PC-3 (cell line): ENCODE data around the gene R3HDM4. TPM values are rescaled to one million over a fixed set of nuclear protein-coding genes. Genes with fewer than 3 reads are reported as not detected.

Experiments
- ATAC-seq: fragments of 200-7000 bp; cut with Tn5 transposase; 2 replicates; pipeline ENCODE4 v1.9.1; 2020; ENCODE audit warnings: mild to moderate bottlenecking, moderate library complexity
- BruUV-seq: library from RNA; stranded (reverse); fragments of 400-500 nt; replicated peaks from 2 replicates; lab custom pipeline; 2021; lab: Mats Ljungman, UMichigan
- CTCF ChIA-PET: fragments of 300-600 bp; sonication (Branson Sonifier 250); formaldehyde crosslinking; loops from one replicate; lab custom pipeline; 2022; ENCODE audit warnings: antibody characterized with exemption; lab: Charles Lee
- POLR2A ChIA-PET: fragments of 300-600 bp; sonication (Branson Sonifier 250); formaldehyde crosslinking; loops from one replicate; lab custom pipeline; 2022; ENCODE audit warnings: antibody characterized with exemption; ENCODE audit not compliant: unreplicated experiment; lab: Charles Lee
- DNase-seq: peaks from one replicate; pipeline ENCODE4 v3.0.0-alpha.2; 2015
- H2AFZ ChIP-seq: fragments of 300-600 bp; sonication (generic); 2 replicates; pipeline ENCODE4 v1.6.0; 2016; ENCODE audit warnings: antibody characterized with exemption, low read length
- H3F3A ChIP-seq: fragments of 300-600 bp; sonication (generic); one replicate; pipeline ENCODE4 v1.6.0; 2017; ENCODE audit warnings: antibody characterized with exemption, low read length, control low read depth, mild to moderate bottlenecking; ENCODE audit not compliant: unreplicated experiment
- H3K27ac ChIP-seq: fragments of 300-600 bp; sonication (generic); 2 replicates; pipeline ENCODE4 v1.5.1; 2016; ENCODE audit warnings: mild to moderate bottlenecking, low read length
- H3K27me3 ChIP-seq: fragments of 300-600 bp; sonication (generic); 2 replicates; pipeline ENCODE4 v1.6.1; 2016; ENCODE audit warnings: low read length, mixed read lengths
- H3K36me3 ChIP-seq: fragments of 300-600 bp; sonication (generic); 2 replicates; pipeline ENCODE4 v1.6.1; 2016; ENCODE audit warnings: low read depth, mixed run types, low read length, mixed read lengths
- H3K4me1 ChIP-seq: fragments of 300-600 bp; sonication (generic); 2 replicates; pipeline ENCODE4 v1.5.1; 2016; ENCODE audit warnings: low read length; ENCODE audit not compliant: insufficient read depth
- H3K4me2 ChIP-seq: fragments of 300-600 bp; sonication (generic); 2 replicates; pipeline ENCODE4 v1.6.0; 2016; ENCODE audit warnings: low read length
- H3K4me3 ChIP-seq: fragments of 300-600 bp; sonication (generic); 2 replicates; pipeline ENCODE4 v1.5.1; 2016; ENCODE audit warnings: mild to moderate bottlenecking, low read length, mixed read lengths
- H3K79me2 ChIP-seq: fragments of 300-600 bp; sonication (generic); 2 replicates; pipeline ENCODE4 v1.6.1; 2017; ENCODE audit warnings: low read length, mixed read lengths
- H3K9ac ChIP-seq: fragments of 300-600 bp; sonication (generic); 2 replicates; pipeline ENCODE4 v1.6.0; 2016; ENCODE audit warnings: mild to moderate bottlenecking, low read length
- H3K9me2 ChIP-seq: fragments of 300-600 bp; sonication (generic); replicated peaks from 2 replicates; pipeline ENCODE4 v1.6.1; 2016; ENCODE audit warnings: mixed run types, low read length, mixed read lengths
- H3K9me3 ChIP-seq: fragments of 300-600 bp; sonication (generic); 2 replicates; pipeline ENCODE4 v1.6.1; 2016; ENCODE audit warnings: low read length, mixed read lengths
- H4K20me1 ChIP-seq: fragments of 300-600 bp; sonication (generic); 2 replicates; pipeline ENCODE4 v1.6.1; 2016; ENCODE audit warnings: low read length, mixed read lengths
- EZH2 ChIP-seq: fragments of 300-600 bp; sonication (generic); IDR thresholded peaks from one replicate; pipeline ENCODE4 v1.6.1; 2017; ENCODE audit warnings: antibody characterized with exemption, mild to moderate bottlenecking, low read length; ENCODE audit not compliant: unreplicated experiment
- EZH2phosphoT487 ChIP-seq: fragments of 300-600 bp; sonication (generic); IDR thresholded peaks from 2 replicates; pipeline ENCODE4 v1.6.1; 2018; ENCODE audit warnings: mild to moderate bottlenecking, antibody characterized with exemption, low read length, borderline replicate concordance
- intact Hi-C: fragments of 100-400 bp; cut with micrococcal nuclease; formaldehyde crosslinking; loops from 2 replicates; pipeline ENCODE4 v1.9.0; 2023
- total RNA-seq: library from RNA; depleted of rRNA; stranded (reverse); fragments of >200 nt; gene quantifications from 2 replicates; pipeline ENCODE4 v1.2.3, GENCODE V29; 2014
- TF ChIP-seq, protein P1 (sequence below): fragments of 300-600 bp; sonication (generic); conservative IDR thresholded peaks from 2 replicates; pipeline ENCODE4 v1.5.1; 2017; ENCODE audit warnings: antibody characterized with exemption, low read depth, mild to moderate bottlenecking, low read length

R3HDM4 gene
- total RNA-seq, 1 experiment from 2014 or later: 44.9 TPM

- Histone ChIP-seq H3K4me3 (no peak overlapping the region), H3K9ac (no peak overlapping the region), H2AFZ (no peak overlapping the region), H3F3A (no peaks in the 10 kb centered on the region), H3K9me3 (no peaks in the 10 kb centered on the region), H3K27ac (no peak overlapping the region), H3K79me2 (peaks cover 39% of the 10 kb centered on the region), H3K36me3 (no peaks in the 10 kb centered on the region), H3K9me2 (no peaks in the 10 kb centered on the region), H3K4me1 (no peaks in the 10 kb centered on the region), H3K27me3 (no peaks in the 10 kb centered on the region), H3K4me2 (no peak overlapping the region), H4K20me1 (no peaks in the 10 kb centered on the region)
- ATAC-seq: no peak
- ChIA-PET CTCF (interaction anchor here (0.5 kb wide), 1 partner anchor 1079 kb away, joined by 4 read pairs; no protein-coding TSS in a partner anchor), POLR2A (no interaction called here)
- DNase-seq: no peak
- intact Hi-C loops: no loop called here
- no TSS peak for BruUV-seq
- TF ChIP-seq EZH2phosphoT487 (no peak), EZH2 (no peak)
- TF ChIP-seq, protein P1, sequence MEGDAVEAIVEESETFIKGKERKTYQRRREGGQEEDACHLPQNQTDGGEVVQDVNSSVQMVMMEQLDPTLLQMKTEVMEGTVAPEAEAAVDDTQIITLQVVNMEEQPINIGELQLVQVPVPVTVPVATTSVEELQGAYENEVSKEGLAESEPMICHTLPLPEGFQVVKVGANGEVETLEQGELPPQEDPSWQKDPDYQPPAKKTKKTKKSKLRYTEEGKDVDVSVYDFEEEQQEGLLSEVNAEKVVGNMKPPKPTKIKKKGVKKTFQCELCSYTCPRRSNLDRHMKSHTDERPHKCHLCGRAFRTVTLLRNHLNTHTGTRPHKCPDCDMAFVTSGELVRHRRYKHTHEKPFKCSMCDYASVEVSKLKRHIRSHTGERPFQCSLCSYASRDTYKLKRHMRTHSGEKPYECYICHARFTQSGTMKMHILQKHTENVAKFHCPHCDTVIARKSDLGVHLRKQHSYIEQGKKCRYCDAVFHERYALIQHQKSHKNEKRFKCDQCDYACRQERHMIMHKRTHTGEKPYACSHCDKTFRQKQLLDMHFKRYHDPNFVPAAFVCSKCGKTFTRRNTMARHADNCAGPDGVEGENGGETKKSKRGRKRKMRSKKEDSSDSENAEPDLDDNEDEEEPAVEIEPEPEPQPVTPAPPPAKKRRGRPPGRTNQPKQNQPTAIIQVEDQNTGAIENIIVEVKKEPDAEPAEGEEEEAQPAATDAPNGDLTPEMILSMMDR: no peak
These were observed 9.7 kb downstream of the R3HDM4 start for GRCh38 chr19:903266-903797.

DNA sequence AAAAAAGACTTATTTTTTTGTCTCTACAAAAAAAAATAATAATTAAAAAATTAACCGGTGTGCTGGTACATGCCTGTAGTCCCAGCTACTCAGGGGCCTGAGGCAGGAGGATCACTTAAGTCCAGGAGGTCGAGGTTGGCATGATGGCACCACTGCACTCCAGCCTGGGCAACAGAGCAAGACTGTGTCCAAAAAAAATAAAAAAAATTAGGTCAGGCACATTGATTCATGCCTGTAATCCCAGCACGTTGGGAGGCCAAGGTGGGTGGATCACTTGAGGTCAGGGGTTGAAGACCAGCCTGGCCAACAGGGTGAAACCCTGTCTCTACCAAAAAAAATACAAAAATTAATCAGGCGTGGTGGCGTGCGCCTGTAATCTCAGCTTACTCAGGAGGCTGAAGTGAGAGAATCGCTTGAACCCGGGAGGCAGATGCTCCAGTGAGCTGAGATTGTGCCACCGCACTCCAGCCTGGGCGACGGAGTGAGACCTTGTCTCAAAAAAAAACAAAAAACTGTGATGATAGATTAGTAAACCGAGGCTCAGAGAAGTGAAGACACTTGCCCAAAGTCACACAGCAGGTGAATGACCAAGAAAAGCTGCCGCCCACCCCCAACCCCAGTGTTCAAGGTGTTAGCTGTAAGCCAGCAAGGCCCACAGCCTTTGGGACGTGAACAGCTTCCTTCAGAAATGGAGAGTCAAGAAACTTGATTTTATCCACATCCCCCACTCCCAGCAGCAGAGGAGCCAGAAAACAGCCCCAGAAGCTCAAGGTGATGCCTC, 10.4 kb downstream of the R3HDM4 start:
- intact Hi-C loops: no loop called here
- no peaks in the 10 kb centered on the region for H4K20me1 ChIP-seq
- BruUV-seq: no TSS peak
- no peaks in the 10 kb centered on the region for H3K9me3 ChIP-seq
- no peaks in the 10 kb centered on the region for H3F3A ChIP-seq
- H3K4me2 ChIP-seq: no peak overlapping the region
- no peaks in the 10 kb centered on the region for H3K4me1 ChIP-seq
- no peaks in the 10 kb centered on the region for H3K27me3 ChIP-seq
- H2AFZ ChIP-seq: no peak overlapping the region
- ATAC-seq (no peak), DNase-seq (no peak)
- peaks cover 32% of the 10 kb centered on the region for H3K79me2 ChIP-seq
- POLR2A ChIA-PET: no interaction called here
- H3K36me3 ChIP-seq: no peaks in the 10 kb centered on the region
- no peak overlapping the region for H3K4me3 ChIP-seq
- no peak for TF ChIP-seq EZH2phosphoT487
- no peak for TF ChIP-seq EZH2
- TF ChIP-seq, protein P1: no peak
- H3K27ac ChIP-seq: no peak overlapping the region
- no peak overlapping the region for H3K9ac ChIP-seq
- no peaks in the 10 kb centered on the region for H3K9me2 ChIP-seq
- CTCF ChIA-PET: interaction anchor here (0.5 kb wide), 1 partner anchor 1079 kb away, joined by 4 read pairs; no protein-coding TSS in a partner anchor

- no peak overlapping the region for H3K9ac ChIP-seq
- no peaks in the 10 kb centered on the region for H3F3A ChIP-seq
- H4K20me1 ChIP-seq: no peaks in the 10 kb centered on the region
- POLR2A ChIA-PET: no interaction called here
- H3K27me3 ChIP-seq: no peaks in the 10 kb centered on the region
- peaks cover 26% of the 10 kb centered on the region for H3K79me2 ChIP-seq
- DNase-seq (no peak), ATAC-seq (no peak)
- BruUV-seq: no TSS peak
- no peak overlapping the region for H3K4me2 ChIP-seq
- no peak overlapping the region for H2AFZ ChIP-seq
- no peaks in the 10 kb centered on the region for H3K4me1 ChIP-seq
- CTCF ChIA-PET: no interaction called here
- H3K27ac ChIP-seq: no peak overlapping the region
- no peaks in the 10 kb centered on the region for H3K9me3 ChIP-seq
- intact Hi-C loops: no loop called here
- H3K36me3 ChIP-seq: no peaks in the 10 kb centered on the region
- H3K4me3 ChIP-seq: no peak overlapping the region
- H3K9me2 ChIP-seq: no peaks in the 10 kb centered on the region
- TF ChIP-seq, protein P1: no peak
- TF ChIP-seq EZH2: no peak
- TF ChIP-seq EZH2phosphoT487: no peak
These were observed 11.0 kb downstream of the R3HDM4 start for GRCh38 chr19:902093-902370.
